Endometrium (tissue), 2 donors: ENCODE measurements around the gene ZNF451.
"Not testable (repeated sequence)": the region's sequence is repeated elsewhere in the genome, so short reads cannot be mapped to it uniquely, and the experiment has no call there.

Source experiments
- FAIRE-seq: peaks from 2 replicates; lab custom pipeline; 2012; peaks lifted over from hg19 to GRCh38; lab: Jason Lieb, UNC
- donor health status: control.
- donor health status: control.

The ZNF451 gene

GRCh38 chr6:57089687-57090457 lies at the start of gene ZNF451:
TSS of gene ZNF451 (plus strand) at chr6:57090188. CDS start at chr6:57090254, 66 bp downstream.
- peak; percentile 97 for FAIRE-seq

GRCh38 chr6:57044061-57044460 lies 45.9 kb upstream of the ZNF451 start:
- not testable (repeated sequence) for FAIRE-seq

GRCh38 chr6:57044568-57044967 lies 45.4 kb upstream of the ZNF451 start:
- no peak for FAIRE-seq

- FAIRE-seq = not testable (repeated sequence)
Observed at GRCh38 chr6:57046332-57047256, 43.4 kb upstream of the ZNF451 start, which contains the start of gene KIAA1586. TSS of gene KIAA1586 (plus strand) at chr6:57046693. CDS start at chr6:57046756, 63 bp downstream.

- not testable (repeated sequence) for FAIRE-seq
Observed at GRCh38 chr6:57047257-57047585, 42.8 kb upstream of the ZNF451 start.

- not testable (repeated sequence) for FAIRE-seq
Observed at GRCh38 chr6:57047859-57048258, 42.1 kb upstream of the ZNF451 start.

- no peak for FAIRE-seq
Observed at GRCh38 chr6:57048577-57048976, 41.4 kb upstream of the ZNF451 start.

GRCh38 chr6:57063847-57064246 lies 26.1 kb upstream of the ZNF451 start:
- no peak for FAIRE-seq

GRCh38 chr6:57064809-57065208 lies 25.2 kb upstream of the ZNF451 start:
- FAIRE-seq = no peak

GRCh38 chr6:57068061-57068460 lies 21.9 kb upstream of the ZNF451 start:
- FAIRE-seq = no peak

- FAIRE-seq = no peak
Observed at GRCh38 chr6:57069228-57069627, 20.8 kb upstream of the ZNF451 start.

GRCh38 chr6:57069920-57070331 lies 20.1 kb upstream of the ZNF451 start:
- no peak for FAIRE-seq

GRCh38 chr6:57072108-57072507 lies 17.9 kb upstream of the ZNF451 start:
- no peak for FAIRE-seq

GRCh38 chr6:57074383-57074782 lies 15.6 kb upstream of the ZNF451 start:
- no peak for FAIRE-seq

GRCh38 chr6:57075092-57075491 lies 14.9 kb upstream of the ZNF451 start:
- no peak for FAIRE-seq

- FAIRE-seq = no peak
Observed at GRCh38 chr6:57078531-57079207, 11.3 kb upstream of the ZNF451 start.

- FAIRE-seq = no peak
Observed at GRCh38 chr6:57085471-57085870, 4.5 kb upstream of the ZNF451 start.

GRCh38 chr6:57086843-57087242 lies 3.1 kb upstream of the ZNF451 start:
- no peak for FAIRE-seq

- FAIRE-seq = no peak
Observed at GRCh38 chr6:57087916-57088315, 2.1 kb upstream of the ZNF451 start.

- no peak for FAIRE-seq
Observed at GRCh38 chr6:57089265-57089664, 723 bp upstream of the ZNF451 start.

- FAIRE-seq = not testable (repeated sequence)
Observed at GRCh38 chr6:57090458-57091067, 575 bp downstream of the ZNF451 start.

- FAIRE-seq = not testable (repeated sequence)
Observed at GRCh38 chr6:57091375-57091774, 1.4 kb downstream of the ZNF451 start.
